Measurements from ENCODE around the gene EYS. TPM values are rescaled to one million over a fixed set of nuclear protein-coding genes. Genes with fewer than 3 reads are reported as not detected.

The EYS gene
- total RNA-seq, 1 experiment from 2014 or later: not detected

GRCh38 chr6:63929111-63929510, 1777.9 kb downstream of the EYS start:
- Histone ChIP-seq H3K36me3 (ENCODE audit: control insufficient read depth in 1 of 2, insufficient read depth in 2 of 2, low read length in 2 of 2) (no peaks in the 10 kb centered on the region), H3K79me2 (ENCODE audit: insufficient read depth, low read length) (no peaks in the 10 kb centered on the region), H3K9ac (ENCODE audit: low read length) (no peak overlapping the region), H3K9me3 (ENCODE audit: control insufficient read depth in 1 of 2, insufficient read depth in 1 of 2, low read depth in 1 of 2, low read length in 2 of 2) (no peaks in the 10 kb centered on the region), H3K9me2 (ENCODE audit: insufficient read depth) (no peaks in the 10 kb centered on the region), H3K4me1 (ENCODE audit: control insufficient read depth in 1 of 2, insufficient read depth in 2 of 2, low read length in 2 of 2) (no peaks in the 10 kb centered on the region), H4K20me1 (ENCODE audit: insufficient read depth) (no peaks in the 10 kb centered on the region), H2AFZ (ENCODE audit: low read depth, low read length, poor library complexity, severe bottlenecking) (no peak overlapping the region), H3K4me2 (ENCODE audit: low read length) (no peak overlapping the region), H3K27ac (ENCODE audit: low read depth, low read length) (no peak overlapping the region), H3K4me3 (replicated peaks in 1 of 2; ENCODE audit: low read depth in 1 of 2, low read length in 2 of 2) (no peak overlapping the region), H3K27me3 (ENCODE audit: insufficient read depth, low read length) (no peaks in the 10 kb centered on the region)
- BruUV-seq (replicated peaks): no TSS peak
- TF ChIP-seq FOSL1 (IDR thresholded peaks at IDR 0.05; ENCODE audit: low read depth) (no peak), ZNF274 (IDR thresholded peaks at IDR 0.05; ENCODE audit: low read depth, low read length) (no peak), SP1 (IDR thresholded peaks at IDR 0.05; ENCODE audit: low read depth) (no peak), ZBTB33 (IDR thresholded peaks at IDR 0.05; ENCODE audit: extremely low read depth, insufficient replicate concordance, low read length) (no peak), TCF7L2 (IDR thresholded peaks at IDR 0.05; ENCODE audit: borderline replicate concordance, extremely low read depth, insufficient read depth, insufficient read length) (no peak), MAX (IDR thresholded peaks at IDR 0.05) (no peak), EZH2phosphoT487 (IDR thresholded peaks at IDR 0.05; ENCODE audit: borderline replicate concordance) (no peak), EGR1 (IDR thresholded peaks at IDR 0.05; ENCODE audit: low read depth) (no peak)
- ChIA-PET CTCF (no interaction called here), POLR2A (no interaction called here), RAD21 (ENCODE audit: low non-redundant PET in 1 of 2, low total read pairs in 2 of 2, uncharacterized antibody in 2 of 2, unreplicated experiment in 2 of 2) (no interaction called here)
- no peak for DNase-seq (ENCODE audit: low read depth, low spot score)
- ATAC-seq: no peak
- intact Hi-C loops (cut with micrococcal nuclease): no loop called here

GRCh38 chr6:63928613-63929012, 1778.4 kb downstream of the EYS start:
- Histone ChIP-seq H3K9me3 (ENCODE audit: control insufficient read depth in 1 of 2, insufficient read depth in 1 of 2, low read depth in 1 of 2, low read length in 2 of 2) (no peaks in the 10 kb centered on the region), H3K27ac (ENCODE audit: low read depth, low read length) (no peak overlapping the region), H2AFZ (ENCODE audit: low read depth, low read length, poor library complexity, severe bottlenecking) (no peak overlapping the region), H3K79me2 (ENCODE audit: insufficient read depth, low read length) (no peaks in the 10 kb centered on the region), H3K36me3 (ENCODE audit: control insufficient read depth in 1 of 2, insufficient read depth in 2 of 2, low read length in 2 of 2) (no peaks in the 10 kb centered on the region), H3K4me3 (replicated peaks in 1 of 2; ENCODE audit: low read depth in 1 of 2, low read length in 2 of 2) (no peak overlapping the region), H3K4me1 (ENCODE audit: control insufficient read depth in 1 of 2, insufficient read depth in 2 of 2, low read length in 2 of 2) (no peaks in the 10 kb centered on the region), H3K4me2 (ENCODE audit: low read length) (no peak overlapping the region), H3K9ac (ENCODE audit: low read length) (no peak overlapping the region), H3K9me2 (ENCODE audit: insufficient read depth) (no peaks in the 10 kb centered on the region), H3K27me3 (ENCODE audit: insufficient read depth, low read length) (no peaks in the 10 kb centered on the region), H4K20me1 (ENCODE audit: insufficient read depth) (no peaks in the 10 kb centered on the region)
- ChIA-PET POLR2A (no interaction called here), RAD21 (ENCODE audit: low non-redundant PET in 1 of 2, low total read pairs in 2 of 2, uncharacterized antibody in 2 of 2, unreplicated experiment in 2 of 2) (no interaction called here), CTCF (no interaction called here)
- ATAC-seq: no peak
- TF ChIP-seq CTCF (IDR thresholded peaks at IDR 0.05 in 2 of 3, conservative IDR thresholded peaks at IDR 0.05 in 1 of 3; ENCODE audit: borderline replicate concordance in 1 of 3, insufficient read depth in 1 of 3, low read depth in 2 of 3, low read length in 2 of 3) (no peak), POLR2AphosphoS5 (IDR thresholded peaks at IDR 0.05; ENCODE audit: low read depth, low read length) (no peak), JUND (IDR thresholded peaks at IDR 0.05) (no peak)
- no peak for DNase-seq (ENCODE audit: low read depth, low spot score)
- intact Hi-C loops (cut with micrococcal nuclease): no loop called here
- BruUV-seq (replicated peaks): no TSS peak
